CD1c-positive myeloid dendritic cell (primary cell): ENCODE results near the gene GLRX5.
"Not testable (repeated sequence)": the region's sequence is repeated elsewhere in the genome, so short reads cannot be mapped to it uniquely, and the experiment has no call there.

ENCODE experiments used
- DNase-seq: peaks from one replicate; pipeline ENCODE4 v3.0.0-alpha.2; 2016; ENCODE audit errors: extremely low spot score

GLRX5 gene

GRCh38 chr14:95557291-95557690 is 22.4 kb downstream of the GLRX5 start:
- DNase-seq = no peak

DNA sequence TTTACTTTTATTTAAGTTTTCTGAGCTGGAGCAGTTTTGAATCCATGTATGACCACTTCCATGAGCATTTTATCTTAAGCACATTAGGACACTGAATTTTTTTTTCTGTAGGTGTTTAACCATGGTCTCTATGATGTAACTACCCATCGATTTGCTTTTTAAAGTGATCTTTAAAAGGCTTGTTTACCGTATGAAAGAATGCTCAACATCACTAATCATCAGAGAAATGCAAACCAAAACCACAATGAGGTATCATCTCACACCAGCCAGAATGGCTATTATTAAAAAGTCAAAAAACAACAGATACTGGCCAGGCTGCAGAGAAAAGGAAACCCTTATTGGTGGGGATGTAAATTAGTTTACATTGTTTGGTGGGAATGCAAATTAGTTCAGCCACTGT is 23.0 kb downstream of the GLRX5 start:
- DNase-seq = no peak

- DNase-seq = no peak
Observed at GRCh38 chr14:95559203-95559602, 24.4 kb downstream of the GLRX5 start.

DNA sequence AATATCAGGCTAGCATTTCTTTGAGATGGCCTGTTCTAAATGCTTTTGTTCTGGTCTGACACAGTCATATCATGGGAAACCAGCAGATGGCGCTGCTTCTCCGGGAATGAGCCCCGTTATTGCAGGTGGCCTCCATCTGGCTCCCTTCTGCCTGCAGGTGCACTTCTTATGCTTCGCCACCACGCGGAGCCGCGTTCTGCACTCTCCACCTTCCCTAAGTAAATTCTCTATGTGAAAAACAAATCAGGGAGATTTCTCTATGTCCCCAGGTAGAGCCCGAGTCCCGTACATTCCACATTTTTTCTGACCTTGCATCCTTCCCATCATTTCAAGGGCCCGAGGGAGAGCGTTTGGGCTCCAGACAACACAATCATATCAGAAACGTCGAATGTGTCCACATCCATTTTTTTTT is 26.2 kb downstream of the GLRX5 start:
- peak; percentile 80 for DNase-seq

DNA sequence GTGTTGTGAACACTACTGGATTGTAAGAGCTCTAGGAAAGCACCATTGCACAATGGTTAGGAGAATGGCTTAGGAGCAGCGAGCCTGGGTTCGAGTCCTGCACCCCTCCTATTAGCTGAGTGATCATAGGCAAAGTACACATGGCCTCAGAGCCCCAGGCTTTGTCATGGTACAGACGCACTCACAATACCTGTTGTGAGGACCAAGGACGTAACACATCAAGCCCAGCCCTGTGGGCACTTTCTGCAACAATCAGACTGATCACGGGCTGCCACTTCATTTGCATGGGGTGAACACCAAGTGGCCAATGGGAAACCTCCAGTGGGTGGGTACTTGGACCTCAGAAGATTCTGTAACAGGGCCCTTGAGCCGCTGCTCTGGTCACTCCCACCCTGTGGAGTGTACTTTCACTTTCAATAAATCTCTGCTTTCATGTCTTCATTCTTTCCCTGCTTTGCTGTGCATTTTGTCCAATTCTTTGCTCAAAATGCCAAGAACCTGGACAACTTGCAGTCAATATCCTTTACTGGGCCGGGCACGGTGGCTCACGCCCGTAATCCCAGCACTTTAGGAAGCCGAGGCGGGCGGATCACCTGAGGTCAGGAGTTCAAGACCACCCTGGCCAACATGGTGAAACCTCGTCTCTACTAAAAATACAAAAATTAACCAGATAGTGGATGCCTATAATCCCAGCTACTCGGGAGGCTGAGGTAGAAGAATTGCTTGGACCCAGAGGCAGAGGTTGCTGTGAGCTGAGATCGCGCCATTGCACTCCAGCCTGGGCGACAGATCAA is 28.2 kb downstream of the GLRX5 start:
- DNase-seq = no peak

DNA sequence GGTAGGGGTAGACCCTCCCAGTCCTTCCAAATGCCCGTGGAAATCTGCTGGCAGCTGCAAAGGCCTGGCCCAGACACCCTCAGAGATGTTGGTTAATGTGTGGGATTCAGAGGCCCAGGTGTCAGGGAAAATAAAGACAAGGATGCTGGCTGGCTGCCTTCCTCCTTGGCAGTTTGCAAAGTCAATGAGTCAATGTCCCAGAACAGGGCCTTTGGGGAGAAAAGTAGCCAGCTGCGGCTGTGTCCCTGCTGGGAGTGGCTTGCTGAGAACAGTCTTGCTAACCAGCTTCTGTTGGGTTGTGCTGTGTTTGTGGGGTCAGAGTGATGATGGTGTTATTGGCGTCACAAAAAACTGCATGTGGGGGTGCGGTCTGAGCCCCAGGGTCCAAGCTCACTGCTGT is 29.2 kb downstream of the GLRX5 start:
- DNase-seq = no peak

DNA sequence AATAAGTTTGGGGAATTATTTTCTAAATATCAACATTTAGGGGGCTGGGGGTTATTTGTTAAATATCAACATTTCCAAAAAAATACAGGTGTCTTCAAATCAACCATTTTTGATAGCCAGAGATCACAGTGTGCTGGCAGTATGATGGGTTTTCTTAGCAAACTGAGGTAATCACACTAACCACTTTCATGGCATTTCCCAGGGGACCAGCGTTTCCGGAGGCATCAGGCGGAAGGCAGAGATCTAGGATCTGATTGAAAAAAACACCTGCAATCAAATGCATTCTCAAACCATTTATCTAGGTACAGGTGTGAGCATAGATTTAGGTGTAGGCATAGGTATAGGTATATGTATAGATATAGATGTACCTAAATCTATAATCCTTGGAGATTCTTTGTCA is 34.6 kb downstream of the GLRX5 start:
- DNase-seq = no peak

- DNase-seq = no peak
Observed at GRCh38 chr14:95573313-95573712, 38.5 kb downstream of the GLRX5 start.

DNA sequence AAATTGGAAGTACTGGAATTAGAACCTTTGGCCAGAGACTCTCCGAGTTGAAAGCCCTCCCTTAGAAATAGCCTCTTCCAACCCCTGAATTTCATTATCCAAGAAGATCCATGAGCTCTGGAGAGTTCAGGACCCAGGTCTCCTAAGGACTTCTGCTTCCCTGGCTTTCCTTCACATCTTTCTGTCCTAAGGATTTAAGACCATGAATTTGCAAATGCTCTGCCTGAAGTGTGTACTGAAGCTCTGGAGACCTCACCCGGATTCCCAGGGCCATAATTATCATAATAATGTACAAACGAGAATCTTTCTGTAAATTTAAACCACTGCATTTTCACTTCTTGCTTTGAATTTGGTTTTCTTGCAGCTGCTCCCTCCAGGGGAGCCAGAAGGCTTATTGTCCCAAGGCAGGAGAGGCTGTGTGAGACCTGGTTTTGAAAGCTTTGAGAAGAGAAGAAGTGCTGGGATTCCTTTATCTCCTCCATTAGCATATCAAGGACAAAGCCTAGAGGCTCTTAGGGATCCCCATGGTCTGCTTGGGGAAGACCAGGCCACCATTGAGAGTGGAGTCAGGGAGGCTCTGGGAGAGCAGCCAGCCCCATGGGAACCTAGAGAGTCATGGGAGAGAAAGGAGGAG is 41.1 kb downstream of the GLRX5 start:
- no peak for DNase-seq

GRCh38 chr14:95577067-95577800 is 42.4 kb downstream of the GLRX5 start:
- no peak for DNase-seq

GRCh38 chr14:95577870-95578269 is 43.0 kb downstream of the GLRX5 start:
- DNase-seq = no peak

DNA sequence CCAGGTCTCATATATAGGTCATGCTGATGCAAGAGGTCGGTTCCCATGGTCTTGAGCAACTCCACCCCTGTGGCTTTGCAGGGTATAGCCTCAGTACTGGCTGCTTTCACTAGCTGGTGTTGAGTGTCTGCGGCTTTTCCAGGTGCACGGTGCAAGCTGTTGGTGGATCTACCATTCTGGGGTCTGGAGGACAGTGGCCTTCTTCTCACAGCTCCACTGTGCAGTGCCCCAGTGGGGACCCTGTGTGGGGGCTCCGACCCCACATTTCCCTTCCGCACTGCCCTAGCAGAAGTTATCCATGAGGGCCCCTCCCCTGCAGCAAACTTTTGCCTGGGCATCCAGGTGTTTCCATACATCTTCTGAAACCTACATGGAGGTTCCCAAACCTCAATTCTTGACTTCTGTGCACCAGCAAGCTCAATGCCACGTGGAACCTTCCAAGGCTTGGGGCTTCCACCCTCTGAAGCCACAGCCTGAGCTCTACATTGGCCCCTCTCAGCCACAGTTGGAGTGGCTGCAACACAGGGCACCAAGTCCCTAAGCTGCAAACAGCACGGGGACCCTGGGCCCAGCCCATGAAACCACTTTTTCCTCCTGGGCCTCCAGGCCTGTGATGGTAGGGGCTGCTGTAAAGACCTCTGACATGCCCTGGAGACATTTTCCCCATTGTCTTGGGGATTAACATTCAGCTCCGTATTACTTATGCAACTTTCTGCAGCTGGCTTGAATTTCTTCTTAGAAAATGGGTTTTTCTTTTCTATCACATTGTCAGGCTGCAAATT is 49.2 kb downstream of the GLRX5 start:
- DNase-seq = not testable (repeated sequence)

GRCh38 chr14:95585953-95586620 is 51.2 kb downstream of the GLRX5 start:
- no peak for DNase-seq

GRCh38 chr14:95591182-95591581 is 56.3 kb downstream of the GLRX5 start:
- not testable (repeated sequence) for DNase-seq
